ENCODE results near the gene MT1X.

MT1X gene

GRCh38 chr16:56688762-56689161 is 6.5 kb downstream of the MT1X start:
- Histone ChIP-seq H3K36me3 (replicated peaks; ENCODE audit: low read depth, low read length) (no peaks in the 10 kb centered on the region), H2AFZ (ENCODE audit: low read depth, low read length) (no peak overlapping the region), H3K9me3 (ENCODE audit: insufficient read depth, low read length) (no peaks in the 10 kb centered on the region), H3K4me3 (ENCODE audit: low read length) (no peak overlapping the region), H3K4me2 (ENCODE audit: low read length) (no peak overlapping the region), H3K79me2 (ENCODE audit: low read length) (no peaks in the 10 kb centered on the region), H3K9ac (ENCODE audit: low read length) (no peak overlapping the region), H3K27me3 (ENCODE audit: low read depth, low read length) (no peaks in the 10 kb centered on the region; the same call in 1 of the 2 replicates), H3K27ac (ENCODE audit: low read length) (no peak overlapping the region), H3K4me1 (ENCODE audit: low read length) (no peaks in the 10 kb centered on the region), H4K20me1 (ENCODE audit: insufficient read depth, low read length) (no peaks in the 10 kb centered on the region)
- TF ChIP-seq CTCF (IDR thresholded peaks at IDR 0.05; ENCODE audit: low read depth, low read length) (no peak), EZH2phosphoT487 (IDR thresholded peaks at IDR 0.05; ENCODE audit: low read depth) (no peak)

- Histone ChIP-seq H3K9ac (ENCODE audit: low read length) (no peak overlapping the region), H3K27me3 (ENCODE audit: low read depth, low read length) (no peaks in the 10 kb centered on the region; the same call in 1 of the 2 replicates), H3K4me1 (ENCODE audit: low read length) (no peaks in the 10 kb centered on the region), H3K27ac (ENCODE audit: low read length) (no peak overlapping the region), H3K79me2 (ENCODE audit: low read length) (no peaks in the 10 kb centered on the region), H2AFZ (ENCODE audit: low read depth, low read length) (no peak overlapping the region), H4K20me1 (ENCODE audit: insufficient read depth, low read length) (no peaks in the 10 kb centered on the region), H3K4me3 (ENCODE audit: low read length) (no peak overlapping the region), H3K36me3 (replicated peaks; ENCODE audit: low read depth, low read length) (no peaks in the 10 kb centered on the region), H3K9me3 (ENCODE audit: insufficient read depth, low read length) (no peaks in the 10 kb centered on the region), H3K4me2 (ENCODE audit: low read length) (no peak overlapping the region)
- TF ChIP-seq EZH2phosphoT487 (IDR thresholded peaks at IDR 0.05; ENCODE audit: low read depth) (no peak), CTCF (IDR thresholded peaks at IDR 0.05; ENCODE audit: low read depth, low read length) (no peak)
Observed at GRCh38 chr16:56689171-56689570, 6.9 kb downstream of the MT1X start.

- no peaks in the 10 kb centered on the region for H3K36me3 ChIP-seq (replicated peaks; ENCODE audit: low read depth, low read length)
- H3K4me2 ChIP-seq (ENCODE audit: low read length), result no peak overlapping the region
- H3K9ac ChIP-seq (ENCODE audit: low read length), result no peak overlapping the region
- TF ChIP-seq EZH2phosphoT487 (IDR thresholded peaks at IDR 0.05; ENCODE audit: low read depth) (no peak), CTCF (IDR thresholded peaks at IDR 0.05; ENCODE audit: low read depth, low read length) (no peak)
- H4K20me1 ChIP-seq (ENCODE audit: insufficient read depth, low read length), result no peaks in the 10 kb centered on the region
- H3K4me1 ChIP-seq (ENCODE audit: low read length), result no peaks in the 10 kb centered on the region
- no peaks in the 10 kb centered on the region for H3K79me2 ChIP-seq (ENCODE audit: low read length)
- H3K27me3 ChIP-seq (ENCODE audit: low read depth, low read length), result no peaks in the 10 kb centered on the region; the same call in 1 of the 2 replicates
- no peak overlapping the region for H2AFZ ChIP-seq (ENCODE audit: low read depth, low read length)
- H3K4me3 ChIP-seq (ENCODE audit: low read length), result no peak overlapping the region
- no peak overlapping the region for H3K27ac ChIP-seq (ENCODE audit: low read length)
- H3K9me3 ChIP-seq (ENCODE audit: insufficient read depth, low read length), result no peaks in the 10 kb centered on the region
Observed at GRCh38 chr16:56690420-56691122, 8.3 kb downstream of the MT1X start.

GRCh38 chr16:56691885-56692284 is 9.6 kb downstream of the MT1X start:
- H3K27me3 ChIP-seq (ENCODE audit: low read depth, low read length), result no peaks in the 10 kb centered on the region; the same call in 1 of the 2 replicates
- no peak overlapping the region for H3K4me3 ChIP-seq (ENCODE audit: low read length)
- no peak overlapping the region for H3K9ac ChIP-seq (ENCODE audit: low read length)
- H3K4me1 ChIP-seq (ENCODE audit: low read length), result no peaks in the 10 kb centered on the region
- H3K4me2 ChIP-seq (ENCODE audit: low read length), result no peak overlapping the region
- H4K20me1 ChIP-seq (ENCODE audit: insufficient read depth, low read length), result no peaks in the 10 kb centered on the region
- no peaks in the 10 kb centered on the region for H3K9me3 ChIP-seq (ENCODE audit: insufficient read depth, low read length)
- H3K27ac ChIP-seq (ENCODE audit: low read length), result no peak overlapping the region
- no peaks in the 10 kb centered on the region for H3K36me3 ChIP-seq (replicated peaks; ENCODE audit: low read depth, low read length)
- no peaks in the 10 kb centered on the region for H3K79me2 ChIP-seq (ENCODE audit: low read length)
- no peak overlapping the region for H2AFZ ChIP-seq (ENCODE audit: low read depth, low read length)
- TF ChIP-seq EZH2phosphoT487 (IDR thresholded peaks at IDR 0.05; ENCODE audit: low read depth) (no peak), CTCF (IDR thresholded peaks at IDR 0.05; ENCODE audit: low read depth, low read length) (no peak)
